Neuronal stem cell (in vitro differentiated cells): ENCODE data around the gene SARS2.

Experiments used
- DNase-seq: peaks from one replicate; pipeline ENCODE4 v3.0.0-alpha.2; 2013; ENCODE audit warnings: low spot score
- H2AFZ ChIP-seq: one replicate; pipeline ENCODE4 v1.6.1; 2013; ENCODE audit warnings: mild to moderate bottlenecking, low read length, inconsistent platforms
- H2AK5ac ChIP-seq: 2 replicates; pipeline ENCODE4 v1.6.1; 2013; ENCODE audit warnings: low read depth, mild to moderate bottlenecking, inconsistent platforms, low read length, moderate library complexity, mixed read lengths
- H2BK120ac ChIP-seq: 2 replicates; pipeline ENCODE4 v1.6.1; 2013; ENCODE audit warnings: low read depth, mild to moderate bottlenecking, inconsistent platforms, low read length, moderate library complexity, mixed read lengths
- H2BK12ac ChIP-seq: one replicate; pipeline ENCODE4 v1.6.1; 2013; ENCODE audit warnings: low read length, inconsistent platforms
- H2BK15ac ChIP-seq: 2 replicates; pipeline ENCODE4 v1.6.1; 2013; ENCODE audit warnings: mild to moderate bottlenecking, low read length, inconsistent platforms, mixed read lengths
- H2BK5ac ChIP-seq: one replicate; pipeline ENCODE4 v1.6.1; 2013; ENCODE audit warnings: inconsistent platforms, mild to moderate bottlenecking, low read length, moderate library complexity
- H3K14ac ChIP-seq: one replicate; pipeline ENCODE4 v1.6.1; 2013; ENCODE audit warnings: low read length, inconsistent platforms
- H3K18ac ChIP-seq: 2 replicates; pipeline ENCODE4 v1.6.1; 2013; ENCODE audit warnings: low read length, inconsistent platforms
- H3K23ac ChIP-seq: 2 replicates; pipeline ENCODE4 v1.6.1; 2013; ENCODE audit warnings: low read depth, mild to moderate bottlenecking, mixed read lengths, low read length, inconsistent platforms; ENCODE audit not compliant: poor library complexity
- H3K27ac ChIP-seq: replicated peaks from 3 replicates; pipeline ENCODE4 v1.5.1; 2013; ENCODE audit warnings: low read length, inconsistent platforms
- H3K27me3 ChIP-seq, 3 experiments: 2 replicates each; pipeline ENCODE4 v1.6.1; 2013; ENCODE audit warnings: low read length in 3 of 3, mild to moderate bottlenecking in 2 of 3, inconsistent platforms in 1 of 3, low read depth in 1 of 3, mixed read lengths in 1 of 3, moderate library complexity in 1 of 3; ENCODE audit not compliant: control insufficient read depth in 3 of 3, insufficient read depth in 3 of 3
- H3K36me3 ChIP-seq, 2 donors: replicated peaks in 1 of 2; 2 replicates each; pipeline ENCODE4 v1.6.1; 2013; ENCODE audit warnings: low read length in 2 of 2; ENCODE audit not compliant: control insufficient read depth in 2 of 2, insufficient read depth in 2 of 2
- H3K4ac ChIP-seq: 2 replicates; pipeline ENCODE4 v1.6.1; 2013; ENCODE audit warnings: inconsistent platforms, mild to moderate bottlenecking, low read length, moderate library complexity
- H3K4me1 ChIP-seq, 2 donors: 1 replicate in 1 of 2; 2 replicates in 1 of 2; pipeline ENCODE4 v1.6.1; 2013; ENCODE audit warnings: low read length in 2 of 2, low read depth in 1 of 2; ENCODE audit not compliant: control insufficient read depth in 2 of 2, insufficient read depth in 1 of 2
- H3K4me2 ChIP-seq: one replicate; pipeline ENCODE4 v1.6.1; 2013; ENCODE audit warnings: mild to moderate bottlenecking, low read length, inconsistent platforms; ENCODE audit not compliant: insufficient read depth, poor library complexity, severe bottlenecking
- H3K4me3 ChIP-seq, 2 donors: 2 replicates each; pipeline ENCODE4 v1.5.1; 2013; ENCODE audit warnings: low read length in 2 of 2, mild to moderate bottlenecking in 2 of 2, inconsistent platforms in 1 of 2, moderate library complexity in 1 of 2
- H3K79me1 ChIP-seq: one replicate; pipeline ENCODE4 v1.6.1; 2013; ENCODE audit warnings: low read depth, mild to moderate bottlenecking, inconsistent platforms, low read length, moderate library complexity
- H3K9ac ChIP-seq: one replicate; pipeline ENCODE4 v1.6.1; 2013; ENCODE audit warnings: mild to moderate bottlenecking, low read depth, low read length, inconsistent platforms; ENCODE audit not compliant: poor library complexity
- H3K9me3 ChIP-seq, 2 donors: replicated peaks in 1 of 2; 2 replicates each; pipeline versions ENCODE3 to v1.6.1; 2013; ENCODE audit warnings: low read length in 2 of 2, mild to moderate bottlenecking in 2 of 2, inconsistent platforms in 1 of 2, low read depth in 1 of 2, mixed read lengths in 1 of 2, moderate library complexity in 1 of 2; ENCODE audit not compliant: control insufficient read depth in 2 of 2, insufficient read depth in 1 of 2
- H4K8ac ChIP-seq: one replicate; pipeline ENCODE4 v1.6.1; 2013; ENCODE audit warnings: low read depth, mild to moderate bottlenecking, inconsistent platforms, low read length, moderate library complexity
- H4K91ac ChIP-seq: one replicate; pipeline ENCODE4 v1.6.1; 2013; ENCODE audit warnings: low read length, low read depth, mild to moderate bottlenecking, inconsistent platforms; ENCODE audit not compliant: poor library complexity
- WGBS, 2 donors: extraction: QIAGEN DNeasy Blood & Tissue Kit; methylation state at CpG; one replicate each; pipeline ENCODE4 v1.1.7; 2013; ENCODE audit warnings: missing lambda C conversion rate in 2 of 2, mixed read lengths in 1 of 2; ENCODE audit not compliant: insufficient read length in 2 of 2, insufficient replicate concordance in 1 of 2; ENCODE audit errors: extremely low coverage in 2 of 2; 5-methylcytosine and 5-hydroxymethylcytosine counted together

SARS2 gene

GRCh38 chr19:38917516-38917915 is 13.0 kb downstream of the SARS2 start:
- H3K27me3 ChIP-seq: no peaks in the 10 kb centered on the region
- no peak overlapping the region for H2AK5ac ChIP-seq
- H3K4me3 ChIP-seq: no peak overlapping the region
- no peak overlapping the region for H3K27ac ChIP-seq
- H2AFZ ChIP-seq: no peak overlapping the region
- no peak overlapping the region for H3K4me2 ChIP-seq
- no peak overlapping the region for H2BK120ac ChIP-seq
- no peak overlapping the region for H2BK5ac ChIP-seq
- WGBS, 2 donors: no CpG with 5 or more reads among the region's 9 CpGs
- no peak overlapping the region for H2BK12ac ChIP-seq
- no peaks in the 10 kb centered on the region for H3K9me3 ChIP-seq
- H4K8ac ChIP-seq: no peak overlapping the region
- H3K23ac ChIP-seq: peak overlapping the region; percentile 55
- no peak overlapping the region for H3K14ac ChIP-seq
- no peak overlapping the region for H4K91ac ChIP-seq
- H2BK15ac ChIP-seq: no peak overlapping the region
- H3K4ac ChIP-seq: no peak overlapping the region
- H3K36me3 ChIP-seq: peaks cover 17 to 18% of the 10 kb centered on the region in 2 donors
- no peak for DNase-seq
- H3K18ac ChIP-seq: no peak overlapping the region
- peaks cover 2% of the 10 kb centered on the region for H3K79me1 ChIP-seq
- no peaks in the 10 kb centered on the region for H3K4me1 ChIP-seq
- H3K9ac ChIP-seq: peak overlapping the region; percentile 77

GRCh38 chr19:38915329-38916321 is 14.9 kb downstream of the SARS2 start:
- H3K9ac ChIP-seq: no peak overlapping the region
- peak overlapping the region; percentile 38 for H3K14ac ChIP-seq
- no peak overlapping the region for H4K91ac ChIP-seq
- H3K79me1 ChIP-seq: peaks cover 2% of the 10 kb centered on the region
- no peak overlapping the region for H2BK120ac ChIP-seq
- H3K27me3 ChIP-seq: no peaks in the 10 kb centered on the region
- peak overlapping the region; percentile 56 for H2AK5ac ChIP-seq
- H3K36me3 ChIP-seq: peaks cover 4 to 5% of the 10 kb centered on the region in 2 donors
- peak overlapping the region; percentile 90 for H2BK5ac ChIP-seq
- no peak overlapping the region for H3K27ac ChIP-seq
- no peak overlapping the region for H3K4me3 ChIP-seq
- H3K9me3 ChIP-seq: no peaks in the 10 kb centered on the region
- WGBS, 2 donors: no CpG with 5 or more reads among the region's 44 CpGs
- H4K8ac ChIP-seq: peak overlapping the region; percentile 65
- H3K4me2 ChIP-seq: no peak overlapping the region
- H2AFZ ChIP-seq: no peak overlapping the region
- H3K4me1 ChIP-seq: no peaks in the 10 kb centered on the region
- H2BK15ac ChIP-seq: no peak overlapping the region
- no peak overlapping the region for H3K4ac ChIP-seq
- H3K18ac ChIP-seq: no peak overlapping the region
- no peak for DNase-seq
- peak overlapping the region; percentile 73 for H3K23ac ChIP-seq
- H2BK12ac ChIP-seq: no peak overlapping the region

GRCh38 chr19:38913958-38914357 is 16.6 kb downstream of the SARS2 start:
- Histone ChIP-seq H3K79me1 (peaks cover 2% of the 10 kb centered on the region), H3K14ac (no peak overlapping the region), H3K4me1 (no peaks in the 10 kb centered on the region), H2AK5ac (no peak overlapping the region), H3K27ac (no peak overlapping the region), H2AFZ (no peak overlapping the region), H4K8ac (no peak overlapping the region), H3K4ac (no peak overlapping the region), H3K27me3 (no peaks in the 10 kb centered on the region), H2BK120ac (no peak overlapping the region), H3K4me3 (no peak overlapping the region), H3K9me3 (no peaks in the 10 kb centered on the region), H2BK15ac (no peak overlapping the region), H3K4me2 (no peak overlapping the region), H2BK12ac (no peak overlapping the region), H3K9ac (no peak overlapping the region), H3K36me3 (peaks cover 0 to 4% of the 10 kb centered on the region in 2 donors), H2BK5ac (no peak overlapping the region), H3K18ac (no peak overlapping the region), H4K91ac (no peak overlapping the region), H3K23ac (no peak overlapping the region)
- WGBS, 2 donors: no CpG with 5 or more reads among the region's 8 CpGs
- DNase-seq: no peak
